HepG2 (cell line): ENCODE data around the gene MRGPRG. TPM values are rescaled to one million over a fixed set of nuclear protein-coding genes. Genes with fewer than 3 reads are reported as not detected.
"Not testable (repeated sequence)": the region's sequence is repeated elsewhere in the genome, so short reads cannot be mapped to it uniquely, and the experiment has no call there.

Experiments
- ATAC-seq: fragments of 200-7000 bp; cut with Tn5 transposase; 3 replicates; pipeline ENCODE4 v1.9.1; 2020; ENCODE audit warnings: mild to moderate bottlenecking, moderate library complexity
- BruUV-seq: library from RNA; stranded (reverse); fragments of 400-500 nt; replicated peaks from 2 replicates; lab custom pipeline; 2021; lab: Mats Ljungman, UMichigan
- CTCF ChIA-PET: fragments of 300-600 bp; formaldehyde crosslinking; extraction: SDS; loops from one replicate; lab custom pipeline; 2021; ENCODE audit warnings: low total read pairs, inconsistent platforms, low intra/inter-chr PET ratio; lab: Yijun Ruan, JAX
- POLR2A ChIA-PET: fragments of 350-600 bp; sonication (Branson Sonifier 250); formaldehyde crosslinking; loops from one replicate; lab custom pipeline; 2020; ENCODE audit warnings: antibody characterized with exemption, inconsistent platforms; lab: Yijun Ruan, JAX
- DNase-seq: peaks from one replicate; pipeline ENCODE4 v3.0.0-alpha.2; 2015; ENCODE audit warnings: low spot score
- FAIRE-seq: peaks from 3 replicates; lab custom pipeline; 2011; peaks lifted over from hg19 to GRCh38; lab: Jason Lieb, UNC
- H2AFZ ChIP-seq: one replicate; pipeline ENCODE4 v1.6.1; 2011; ENCODE audit warnings: low read length, inconsistent platforms
- H3K27ac ChIP-seq: fragments of 300-600 bp; 3 replicates; pipeline ENCODE4 v1.8.0; 2011; ENCODE audit warnings: mixed run types, mild to moderate bottlenecking, mixed read lengths, low read length, inconsistent platforms; ENCODE audit not compliant: insufficient read depth; ENCODE audit errors: extremely low read length
- H3K27me3 ChIP-seq, 2 experiments: fragments of 200-600 bp in 1 of 2; 2 replicates in 1 of 2; 3 replicates in 1 of 2; pipeline versions ENCODE4 v1.6.0 to v1.8.0; 2011; ENCODE audit warnings: low read length in 2 of 2, mild to moderate bottlenecking in 2 of 2, moderate library complexity in 2 of 2, inconsistent platforms in 1 of 2; ENCODE audit not compliant: insufficient read depth in 2 of 2, control insufficient read depth in 1 of 2
- H3K36me3 ChIP-seq, 2 experiments: fragments of 200-600 bp in 1 of 2; replicated peaks in 1 of 2; 2 replicates in 1 of 2; 3 replicates in 1 of 2; pipeline versions ENCODE4 v1.5.1 to v1.8.0; 2011; ENCODE audit warnings: low read length in 2 of 2, inconsistent platforms in 1 of 2; ENCODE audit not compliant: insufficient read depth in 2 of 2, control insufficient read depth in 1 of 2
- H3K4me1 ChIP-seq: 2 replicates; pipeline ENCODE4 v1.5.1; 2012; ENCODE audit warnings: low read length, inconsistent platforms; ENCODE audit not compliant: insufficient read depth
- H3K4me2 ChIP-seq: 2 replicates; pipeline ENCODE4 v1.6.0; 2011; ENCODE audit warnings: low read depth, low read length, inconsistent platforms
- H3K4me3 ChIP-seq, 3 experiments: fragments of 200-600 bp in 1 of 3; sonication (generic), shearing (Covaris generic) in 1 of 3; replicated peaks in 1 of 3; 2 replicates each; pipeline ENCODE4 v1.5.1; 2011 to 2016; ENCODE audit warnings: low read length in 3 of 3, inconsistent platforms in 2 of 3, low read depth in 2 of 3, mild to moderate bottlenecking in 2 of 3, control low read depth in 1 of 3, mixed read lengths in 1 of 3; ENCODE audit not compliant: insufficient read depth in 1 of 3
- H3K79me2 ChIP-seq: one replicate; pipeline ENCODE4 v1.6.1; 2011; ENCODE audit warnings: low read length, inconsistent platforms; ENCODE audit not compliant: insufficient read depth
- H3K9ac ChIP-seq: 2 replicates; pipeline ENCODE4 v1.6.0; 2011; ENCODE audit warnings: mild to moderate bottlenecking, low read depth, low read length, inconsistent platforms; ENCODE audit not compliant: insufficient read depth
- H3K9me3 ChIP-seq: 2 replicates; pipeline ENCODE4 v1.5.1; 2012; ENCODE audit warnings: mild to moderate bottlenecking, low read length
- H4K20me1 ChIP-seq: 2 replicates; pipeline ENCODE4 v1.6.0; 2011; ENCODE audit warnings: inconsistent platforms, mild to moderate bottlenecking, low read length, moderate library complexity; ENCODE audit not compliant: insufficient read depth
- E2F2 ChIP-seq: sonication (generic); formaldehyde crosslinking; IDR thresholded peaks from 2 replicates; pipeline ENCODE4 v1.4.0; 2020; ENCODE audit warnings: missing genetic modification reagents, borderline replicate concordance
- MEF2D ChIP-seq: sonication (generic); formaldehyde crosslinking; IDR thresholded peaks from 2 replicates; pipeline ENCODE4 v1.5.1; 2020; ENCODE audit warnings: mild to moderate bottlenecking, missing genetic modification reagents
- NR2F6 ChIP-seq, 2 experiments: IDR thresholded peaks; 2 replicates each; pipeline ENCODE4 v1.6.1; 2016; ENCODE audit warnings: antibody characterized with exemption in 1 of 2, mild to moderate bottlenecking in 1 of 2
- NRL ChIP-seq: sonication (generic); formaldehyde crosslinking; IDR thresholded peaks from 2 replicates; pipeline ENCODE4 v1.5.0; 2020; ENCODE audit warnings: missing genetic modification reagents, mild to moderate bottlenecking, moderate library complexity, borderline replicate concordance
- SETDB1 ChIP-seq: sonication (generic); formaldehyde crosslinking; IDR thresholded peaks from 2 replicates; pipeline ENCODE4 v1.5.1; 2020; ENCODE audit warnings: missing genetic modification reagents, mild to moderate bottlenecking, borderline replicate concordance
- SNAPC2 ChIP-seq: sonication (generic); formaldehyde crosslinking; IDR thresholded peaks from 2 replicates; pipeline ENCODE4 v1.8.1; 2022; ENCODE audit warnings: mild to moderate bottlenecking, missing genetic modification reagents
- WGBS: methylation state at CpG from one replicate; pipeline ENCODE4 v1.1.6; 2017; ENCODE audit warnings: low lambda C conversion rate; 5-methylcytosine and 5-hydroxymethylcytosine counted together
- in situ Hi-C: cut with HindIII; loops from 2 replicates; pipeline ENCODE4 v1.10.0; 2017; ENCODE audit warnings: low pct_unique_long_range_greater_than_20kb; ENCODE audit not compliant: extremely low pct_ligation_motif_present
- intact Hi-C: fragments of 100-400 bp; cut with micrococcal nuclease; formaldehyde crosslinking; loops from one replicate; pipeline ENCODE4 v1.10.0; 2022; ENCODE audit not compliant: unreplicated experiment
- polyA plus RNA-seq, 8 experiments: library from polyadenylated mRNA; depleted of rRNA in 3 of 8; stranded (reverse) in 7 of 8; unstranded in 1 of 8; fragments of >200 nt; fragmentation: Illumina TruSeq in 4 of 8; extraction: Trizol in 4 of 8; gene quantifications; 2 replicates each; pipeline versions ENCODE4 v1.2.1 to v1.2.3, GENCODE V29; 2011 to 2016; ENCODE audit warnings: low read depth in 4 of 8, missing spikeins in 1 of 8, mixed read lengths in 1 of 8; ENCODE audit not compliant: insufficient read depth in 1 of 8
- total RNA-seq, 5 experiments: library from RNA; depleted of rRNA; stranded (reverse); fragments of >200 nt; fragmentation: Illumina TruSeq; extraction: Trizol; gene quantifications; 2 replicates each; pipeline ENCODE4 v1.2.3, GENCODE V29; 2016; ENCODE audit warnings: low read depth in 1 of 5
- TF ChIP-seq, protein P1 (sequence below): sonication (generic); formaldehyde crosslinking; IDR thresholded peaks from 2 replicates; pipeline ENCODE4 v1.5.0; 2020; ENCODE audit warnings: mild to moderate bottlenecking, missing genetic modification reagents
- TF ChIP-seq, protein P2 (sequence below): sonication (generic); formaldehyde crosslinking; IDR thresholded peaks from 2 replicates; pipeline ENCODE4 v1.8.1; 2023; ENCODE audit warnings: mild to moderate bottlenecking, inconsistent platforms, moderate library complexity, missing genetic modification reagents, borderline replicate concordance
- TF ChIP-seq, protein P3 (sequence below): sonication (generic); formaldehyde crosslinking; IDR thresholded peaks from 2 replicates; pipeline ENCODE4 v1.5.1; 2020; ENCODE audit warnings: mild to moderate bottlenecking, missing genetic modification reagents

Gene MRGPRG
- total and polyA plus RNA-seq, 2 of the 13 experiments (the other 11 are each of a cell fraction or from before 2014, with no cell fraction given): not detected

- no CpG with 5 or more reads among the region's 14 CpGs for WGBS
- ATAC-seq, POLR2A ChIA-PET: not testable (repeated sequence)
Observed at GRCh38 chr11:3254773-3255172, 36.2 kb upstream of the MRGPRG start.

GRCh38 chr11:3245071-3245470, 26.5 kb upstream of the MRGPRG start:
- Histone ChIP-seq H3K4me3 (no peak overlapping the region), H2AFZ (no peak overlapping the region), H3K27ac (no peak overlapping the region), H3K4me2 (no peak overlapping the region), H3K9me3 (no peaks in the 10 kb centered on the region), H3K9ac (no peak overlapping the region), H4K20me1 (no peaks in the 10 kb centered on the region), H3K4me1 (no peaks in the 10 kb centered on the region), H3K27me3 (peaks cover 0 to 2% of the 10 kb centered on the region in 2 experiments; a peak in 2 of 5 replicates), H3K79me2 (no peaks in the 10 kb centered on the region), H3K36me3 (no peaks in the 10 kb centered on the region)
- no peak for FAIRE-seq
- no peak for ATAC-seq
- intact Hi-C loops: no loop called here
- in situ Hi-C loops: no loop called here
- ChIA-PET CTCF (no interaction called here), POLR2A (no interaction called here)
- no peak for DNase-seq
- BruUV-seq: no TSS peak
- TF ChIP-seq MEF2D (no peak), NR2F6 (IDR thresholded peaks at IDR 0.05) (no peak), NR2F6 (CRISPR knock-in tag; IDR thresholded peaks at IDR 0.05) (no peak), SETDB1 (CRISPR knock-in tag) (no peak), NRL (CRISPR knock-in tag) (no peak), SNAPC2 (CRISPR knock-in tag) (no peak), E2F2 (CRISPR knock-in tag) (no peak)
- TF ChIP-seq, protein P1, sequence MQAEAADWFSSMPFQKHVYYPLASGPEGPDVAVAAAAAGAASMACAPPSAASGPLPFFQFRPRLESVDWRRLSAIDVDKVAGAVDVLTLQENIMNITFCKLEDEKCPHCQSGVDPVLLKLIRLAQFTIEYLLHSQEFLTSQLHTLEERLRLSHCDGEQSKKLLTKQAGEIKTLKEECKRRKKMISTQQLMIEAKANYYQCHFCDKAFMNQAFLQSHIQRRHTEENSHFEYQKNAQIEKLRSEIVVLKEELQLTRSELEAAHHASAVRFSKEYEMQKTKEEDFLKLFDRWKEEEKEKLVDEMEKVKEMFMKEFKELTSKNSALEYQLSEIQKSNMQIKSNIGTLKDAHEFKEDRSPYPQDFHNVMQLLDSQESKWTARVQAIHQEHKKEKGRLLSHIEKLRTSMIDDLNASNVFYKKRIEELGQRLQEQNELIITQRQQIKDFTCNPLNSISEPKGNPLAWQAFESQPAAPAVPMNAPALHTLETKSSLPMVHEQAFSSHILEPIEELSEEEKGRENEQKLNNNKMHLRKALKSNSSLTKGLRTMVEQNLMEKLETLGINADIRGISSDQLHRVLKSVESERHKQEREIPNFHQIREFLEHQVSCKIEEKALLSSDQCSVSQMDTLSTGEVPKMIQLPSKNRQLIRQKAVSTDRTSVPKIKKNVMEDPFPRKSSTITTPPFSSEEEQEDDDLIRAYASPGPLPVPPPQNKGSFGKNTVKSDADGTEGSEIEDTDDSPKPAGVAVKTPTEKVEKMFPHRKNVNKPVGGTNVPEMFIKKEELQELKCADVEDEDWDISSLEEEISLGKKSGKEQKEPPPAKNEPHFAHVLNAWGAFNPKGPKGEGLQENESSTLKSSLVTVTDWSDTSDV: no peak
- TF ChIP-seq, protein P2, sequence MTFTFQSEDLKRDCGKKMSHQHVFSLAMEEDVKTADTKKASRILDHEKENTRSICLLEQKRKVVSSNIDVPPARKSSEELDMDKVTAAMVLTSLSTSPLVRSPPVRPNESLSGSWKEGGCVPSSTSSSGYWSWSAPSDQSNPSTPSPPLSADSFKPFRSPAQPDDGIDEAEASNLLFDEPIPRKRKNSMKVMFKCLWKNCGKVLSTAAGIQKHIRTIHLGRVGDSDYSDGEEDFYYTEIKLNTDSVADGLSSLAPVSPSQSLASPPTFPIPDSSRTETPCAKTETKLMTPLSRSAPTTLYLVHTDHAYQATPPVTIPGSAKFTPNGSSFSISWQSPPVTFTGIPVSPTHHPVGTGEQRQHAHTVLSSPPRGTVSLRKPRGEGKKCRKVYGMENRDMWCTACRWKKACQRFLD (CRISPR knock-in tag): no peak
- TF ChIP-seq, protein P3, sequence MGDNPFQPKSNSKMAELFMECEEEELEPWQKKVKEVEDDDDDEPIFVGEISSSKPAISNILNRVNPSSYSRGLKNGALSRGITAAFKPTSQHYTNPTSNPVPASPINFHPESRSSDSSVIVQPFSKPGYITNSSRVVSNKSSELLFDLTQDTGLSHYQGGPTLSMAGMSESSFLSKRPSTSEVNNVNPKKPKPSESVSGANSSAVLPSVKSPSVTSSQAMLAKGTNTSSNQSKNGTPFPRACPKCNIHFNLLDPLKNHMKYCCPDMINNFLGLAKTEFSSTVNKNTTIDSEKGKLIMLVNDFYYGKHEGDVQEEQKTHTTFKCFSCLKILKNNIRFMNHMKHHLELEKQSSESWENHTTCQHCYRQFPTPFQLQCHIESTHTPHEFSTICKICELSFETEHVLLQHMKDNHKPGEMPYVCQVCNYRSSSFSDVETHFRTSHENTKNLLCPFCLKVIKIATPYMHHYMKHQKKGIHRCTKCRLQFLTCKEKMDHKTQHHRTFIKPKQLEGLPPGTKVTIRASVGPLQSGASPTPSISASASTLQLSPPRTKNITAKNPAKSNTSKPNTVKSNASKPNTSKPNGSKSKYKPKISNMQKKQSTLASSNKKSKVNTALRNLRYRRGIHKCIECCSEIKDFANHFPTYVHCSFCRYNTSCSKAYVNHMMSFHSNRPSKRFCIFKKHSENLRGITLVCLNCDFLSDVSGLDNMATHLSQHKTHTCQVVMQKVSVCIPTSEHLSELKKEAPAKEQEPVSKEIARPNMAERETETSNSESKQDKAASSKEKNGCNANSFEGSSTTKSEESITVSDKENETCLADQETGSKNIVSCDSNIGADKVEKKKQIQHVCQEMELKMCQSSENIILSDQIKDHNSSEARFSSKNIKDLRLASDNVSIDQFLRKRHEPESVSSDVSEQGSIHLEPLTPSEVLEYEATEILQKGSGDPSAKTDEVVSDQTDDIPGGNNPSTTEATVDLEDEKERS (CRISPR knock-in tag): no peak

More at GRCh38 chr11:3254773-3255172, 36.2 kb upstream of the MRGPRG start:
- in situ Hi-C loops, intact Hi-C loops, DNase-seq, H3K79me2 ChIP-seq, H3K27ac ChIP-seq, H3K27me3 ChIP-seq, H3K9ac ChIP-seq, H3K4me2 ChIP-seq, H4K20me1 ChIP-seq, H3K4me3 ChIP-seq, H3K9me3 ChIP-seq, CTCF ChIA-PET, H3K36me3 ChIP-seq, BruUV-seq, FAIRE-seq, H2AFZ ChIP-seq, H3K4me1 ChIP-seq: not testable (repeated sequence)
